Effector CD4-positive, alpha-beta T cell (primary cell): ENCODE measurements around the gene LCMT1.
"Not testable (repeated sequence)": the region's sequence is repeated elsewhere in the genome, so short reads cannot be mapped to it uniquely, and the experiment has no call there.

ENCODE experiments used
- DNase-seq: peaks from one replicate; pipeline ENCODE4 v3.0.0-alpha.2; 2020

LCMT1 gene

GRCh38 chr16:25148568-25149215 lies 37.1 kb downstream of the LCMT1 start:
- no peak for DNase-seq

GRCh38 chr16:25151996-25152395 lies 40.5 kb downstream of the LCMT1 start:
- no peak for DNase-seq

- no peak for DNase-seq
Observed at GRCh38 chr16:25155553-25156460, 44.3 kb downstream of the LCMT1 start.

GRCh38 chr16:25157271-25157875 lies 45.8 kb downstream of the LCMT1 start:
- DNase-seq = no peak

- no peak for DNase-seq
Observed at GRCh38 chr16:25158401-25158800, 46.9 kb downstream of the LCMT1 start.

DNA sequence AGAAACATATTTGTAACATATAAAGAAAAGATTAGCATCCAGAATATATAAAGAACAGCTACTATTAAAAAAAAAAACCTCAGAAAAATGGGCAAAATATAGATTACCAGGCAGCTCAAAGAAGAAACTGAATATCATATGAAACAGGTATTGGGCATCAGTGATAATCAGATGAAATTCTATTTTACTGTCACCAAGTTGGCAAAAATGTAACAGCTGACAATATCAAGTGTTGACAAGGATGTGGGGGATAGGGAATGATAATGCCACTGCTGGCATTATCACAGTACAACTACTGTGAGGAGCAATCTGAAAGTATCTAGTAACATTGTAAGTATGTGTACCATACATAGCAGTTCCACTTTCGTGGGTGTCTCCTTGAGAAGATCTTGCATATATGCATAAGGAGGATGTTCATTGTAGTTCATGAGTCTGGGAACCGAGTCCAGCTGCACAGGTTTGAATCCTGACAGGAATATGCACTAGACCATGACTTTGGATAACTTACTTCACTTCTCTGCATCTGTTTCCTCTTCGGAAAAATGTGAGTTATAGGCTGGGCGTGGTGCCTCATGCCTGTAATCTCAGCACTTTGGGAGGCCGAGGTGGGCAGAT lies 50.3 kb downstream of the LCMT1 start:
- no peak for DNase-seq

DNA sequence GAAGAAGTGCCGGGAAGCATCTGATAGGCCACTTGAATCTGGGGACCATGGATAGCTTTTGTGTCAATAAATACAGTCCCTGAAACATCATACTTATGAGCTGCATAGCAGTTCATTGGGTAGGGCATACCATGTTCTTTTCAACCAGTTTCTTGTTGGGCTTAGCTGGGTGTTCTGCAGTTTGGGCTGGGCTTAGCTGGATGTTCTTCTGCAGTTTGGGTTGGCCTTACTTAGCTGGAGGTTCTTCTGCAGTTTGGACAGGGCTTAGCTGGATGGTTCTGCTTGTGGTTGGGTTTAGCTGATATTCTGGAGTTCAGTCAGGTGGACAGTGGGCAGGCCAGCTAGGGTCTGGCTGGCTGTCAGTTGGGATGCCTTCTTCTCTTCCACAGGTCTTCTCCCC lies 52.1 kb downstream of the LCMT1 start:
- no peak for DNase-seq

GRCh38 chr16:25165284-25165683 lies 53.7 kb downstream of the LCMT1 start:
- DNase-seq = no peak

DNA sequence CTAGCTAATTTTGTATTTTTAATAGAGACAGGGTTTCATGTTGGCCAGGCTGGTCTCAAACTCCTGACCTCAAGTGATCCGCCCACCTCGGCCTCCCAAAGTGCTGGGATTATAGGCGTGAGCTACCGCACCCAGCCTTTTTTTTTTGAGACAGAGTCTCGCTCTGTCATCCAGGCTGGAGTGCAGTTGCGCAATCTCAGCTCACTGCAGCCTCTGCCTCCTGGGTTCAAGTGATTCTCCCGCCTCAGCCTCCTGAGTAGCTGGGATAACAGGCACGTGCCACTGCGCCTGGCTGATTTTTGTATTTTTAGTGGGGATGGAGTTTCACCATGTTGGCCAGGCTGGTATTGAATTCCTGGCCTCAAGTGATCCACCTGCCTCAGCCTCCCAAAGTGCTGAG lies 56.4 kb downstream of the LCMT1 start:
- not testable (repeated sequence) for DNase-seq

DNA sequence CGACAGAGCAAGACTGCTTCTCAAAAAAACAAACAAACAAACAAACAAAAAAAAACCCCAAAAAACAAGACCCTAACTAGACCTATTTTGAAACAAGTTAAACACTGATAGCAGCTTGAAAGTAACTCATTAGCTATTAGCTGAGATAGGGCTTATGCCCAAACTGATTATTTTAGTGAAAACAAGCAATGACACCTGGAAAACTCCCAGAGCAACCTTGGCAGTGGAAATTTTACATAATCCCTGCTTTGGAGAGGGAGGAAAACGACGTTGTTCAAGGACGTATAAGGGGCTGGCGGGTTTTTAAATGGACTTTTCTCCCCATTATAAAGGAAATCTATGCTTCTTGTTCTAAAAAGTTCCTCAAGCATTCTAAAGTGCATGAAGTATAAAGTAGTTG lies 59.8 kb downstream of the LCMT1 start:
- no peak for DNase-seq

DNA sequence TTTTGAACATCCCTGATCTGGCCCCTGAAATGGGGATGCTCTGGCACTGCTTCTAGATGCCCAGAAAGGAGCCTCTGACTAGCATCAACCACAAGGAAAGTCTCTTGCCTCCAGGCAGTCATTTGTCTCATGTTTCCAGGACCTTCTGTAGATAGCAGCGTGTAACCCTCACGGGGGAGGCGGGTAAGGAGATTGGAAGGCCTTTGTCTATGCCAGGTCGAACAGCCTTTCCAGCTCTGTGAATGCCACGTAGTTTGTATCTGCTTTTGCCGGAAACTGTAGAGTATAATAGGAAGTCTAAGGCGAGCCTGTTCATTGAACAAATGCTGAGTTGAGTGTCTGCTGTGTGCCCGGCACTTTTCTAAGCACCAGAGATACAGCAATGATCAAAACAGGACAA lies 61.3 kb downstream of the LCMT1 start:
- no peak for DNase-seq

DNA sequence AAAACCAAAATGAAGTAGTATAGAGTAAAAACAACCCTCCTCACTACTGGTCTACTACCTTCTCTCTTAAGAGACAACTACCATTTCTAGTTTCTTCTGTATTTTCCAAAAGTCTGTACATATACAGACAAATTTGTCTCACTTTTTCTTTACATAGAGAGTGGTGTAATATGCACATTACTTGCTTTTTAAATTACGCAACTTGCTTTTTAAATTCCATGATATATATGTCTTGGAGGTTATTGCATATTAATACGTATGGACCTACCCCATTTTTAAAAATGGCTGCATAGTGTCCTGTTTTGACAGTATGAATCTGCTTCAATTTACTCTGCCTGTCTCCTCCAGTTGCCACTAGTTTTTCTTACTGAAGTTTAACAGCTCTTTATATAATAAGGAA lies 62.7 kb downstream of the LCMT1 start:
- no peak for DNase-seq

GRCh38 chr16:25176136-25176535 lies 64.6 kb downstream of the LCMT1 start:
- no peak for DNase-seq

GRCh38 chr16:25177512-25177830 lies 65.9 kb downstream of the LCMT1 start:
- DNase-seq = no peak

DNA sequence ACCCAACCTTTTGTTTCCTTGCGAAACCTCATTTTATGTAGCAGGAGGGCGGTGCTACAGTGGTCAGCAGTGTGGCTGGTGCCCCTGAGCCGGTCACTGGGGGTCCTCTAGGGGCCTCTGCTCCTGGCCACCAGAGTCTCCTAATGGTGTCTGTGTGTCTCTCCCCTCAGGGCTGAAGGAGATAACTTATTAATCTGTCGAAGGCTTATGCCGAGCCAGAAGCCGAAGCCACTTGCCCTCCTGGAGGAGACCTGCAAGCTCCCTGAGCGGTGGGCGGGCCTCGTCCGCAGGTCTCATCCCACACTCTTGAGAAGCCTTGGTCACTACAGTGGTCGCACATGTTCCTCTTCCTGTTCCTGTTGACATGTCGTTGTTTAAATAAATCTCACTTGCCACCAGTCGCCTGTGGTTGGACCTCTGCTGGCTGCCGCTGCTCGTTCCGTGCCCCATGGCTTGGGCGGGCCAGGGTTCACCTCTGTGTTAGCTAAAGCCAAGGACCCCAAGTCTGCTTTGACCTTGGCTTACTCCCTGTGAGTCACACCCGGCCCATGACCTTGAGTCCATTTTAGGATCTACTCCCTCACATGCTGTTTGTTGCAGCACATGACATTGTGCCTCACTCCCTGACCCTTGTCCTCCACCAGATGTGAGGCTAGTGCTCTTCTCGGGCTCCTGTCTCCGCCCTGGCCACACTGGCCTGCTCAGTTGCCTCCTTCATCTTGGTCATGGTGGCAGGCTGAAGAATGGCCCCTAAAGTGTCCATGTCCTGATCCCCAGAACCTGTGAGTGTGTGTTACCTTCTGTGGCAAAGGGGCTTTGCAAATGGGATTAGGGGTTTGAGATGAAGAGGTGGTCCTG lies 66.5 kb downstream of the LCMT1 start:
- DNase-seq = no peak

DNA sequence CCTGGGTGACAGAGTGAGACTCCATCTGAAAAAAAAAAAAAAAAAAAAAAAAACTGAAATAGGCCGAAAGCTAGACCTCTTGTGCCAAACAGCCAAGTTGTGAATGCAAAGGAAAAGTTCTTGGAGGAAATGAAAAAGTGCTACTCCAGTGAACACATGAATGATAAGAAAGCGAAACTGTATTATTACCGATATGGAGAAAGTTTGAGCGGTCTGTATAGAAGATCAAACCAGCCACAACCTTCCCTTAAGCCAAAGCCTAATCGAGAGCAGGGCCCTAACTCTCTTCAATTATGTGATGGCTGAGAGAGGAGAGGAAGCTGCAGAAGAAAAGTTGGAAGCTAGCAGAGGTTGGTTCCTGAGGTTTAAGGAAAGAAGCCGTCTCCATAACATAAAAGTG lies 69.7 kb downstream of the LCMT1 start:
- not testable (repeated sequence) for DNase-seq

- no peak for DNase-seq
Observed at GRCh38 chr16:25184771-25185170, 73.2 kb downstream of the LCMT1 start.

DNA sequence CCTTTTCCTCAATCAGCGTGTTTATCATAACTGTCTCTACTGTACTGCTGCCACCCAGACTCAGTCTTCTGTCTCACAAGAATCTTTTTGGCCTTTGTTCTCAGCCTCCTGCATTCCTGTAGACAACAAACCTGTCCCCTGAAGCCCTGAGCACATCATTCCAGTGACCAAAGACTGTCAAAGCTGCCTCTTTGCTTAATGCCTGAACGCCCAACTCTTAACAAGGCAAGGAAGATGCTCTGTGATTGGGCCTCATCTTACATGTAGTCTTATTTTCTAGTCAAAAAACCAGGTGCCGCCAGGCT lies 75.9 kb downstream of the LCMT1 start:
- no peak for DNase-seq

DNA sequence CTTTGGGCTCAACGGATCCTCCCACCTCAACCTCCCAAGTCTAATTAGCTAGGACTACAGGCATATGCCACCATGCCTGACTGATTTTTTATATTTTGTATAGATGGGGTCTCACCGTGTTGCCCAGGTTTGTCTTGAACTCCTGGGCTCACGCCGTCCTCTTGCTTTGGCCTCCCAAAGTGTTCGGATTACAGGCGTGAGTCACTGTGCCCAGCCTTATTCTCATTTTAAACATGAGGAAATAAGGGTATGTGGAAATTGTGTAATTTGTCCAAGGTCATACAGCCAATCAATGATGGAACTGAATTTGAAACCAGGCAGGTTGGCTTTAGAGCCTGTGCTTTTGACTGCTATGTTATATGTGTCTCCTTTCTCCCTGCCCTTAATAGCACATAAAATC lies 77.8 kb downstream of the LCMT1 start:
- no peak for DNase-seq

GRCh38 chr16:25192096-25192495 lies 80.6 kb downstream of the LCMT1 start:
- DNase-seq = no peak

GRCh38 chr16:25194273-25194878 lies 82.8 kb downstream of the LCMT1 start:
- no peak for DNase-seq

GRCh38 chr16:25198021-25198420 lies 86.5 kb downstream of the LCMT1 start:
- DNase-seq = no peak
